Measurements from ENCODE around the gene DALRD3. TPM values are rescaled to one million over a fixed set of nuclear protein-coding genes. Genes with fewer than 3 reads are reported as not detected.

The DALRD3 gene
- total RNA-seq, 2 experiments from 2014 or later = 19.5 to 19.7 TPM

- H3K36me3 Mint-ChIP-seq (ENCODE audit: low read depth) = peaks cover 2% of the 10 kb centered on the region
- H3K27ac Mint-ChIP-seq = no peak overlapping the region
- no peak overlapping the region for H3K4me3 Mint-ChIP-seq
- H3K9me3 Mint-ChIP-seq = no peaks in the 10 kb centered on the region
- no peak for DNase-seq
- intact Hi-C loops (cut with micrococcal nuclease) = no loop called here
- CTCF ChIA-PET = interaction anchor here (1.1 kb wide), 1 partner anchor 11 kb away, joined by 3 read pairs; no protein-coding TSS in a partner anchor
- H3K27me3 Mint-ChIP-seq (ENCODE audit: low read depth) = no peaks in the 10 kb centered on the region
- peaks cover 11% of the 10 kb centered on the region for H3K4me1 Mint-ChIP-seq (ENCODE audit: low read depth)
These were observed 20.4 kb downstream of the DALRD3 start for GRCh38 chr3:48997714-48998637.

- CTCF ChIA-PET = interaction anchor here (1.1 kb wide), 1 partner anchor 11 kb away, joined by 3 read pairs; no protein-coding TSS in a partner anchor
- DNase-seq = no peak
- intact Hi-C loops (cut with micrococcal nuclease) = no loop called here
- Mint-ChIP-seq H3K27me3 (ENCODE audit: low read depth) (no peaks in the 10 kb centered on the region), H3K9me3 (no peaks in the 10 kb centered on the region), H3K36me3 (ENCODE audit: low read depth) (peaks cover 2% of the 10 kb centered on the region), H3K4me1 (ENCODE audit: low read depth) (peaks cover 11% of the 10 kb centered on the region), H3K4me3 (no peak overlapping the region), H3K27ac (no peak overlapping the region)
These were observed 21.2 kb downstream of the DALRD3 start for GRCh38 chr3:48997102-48997635.

DNA sequence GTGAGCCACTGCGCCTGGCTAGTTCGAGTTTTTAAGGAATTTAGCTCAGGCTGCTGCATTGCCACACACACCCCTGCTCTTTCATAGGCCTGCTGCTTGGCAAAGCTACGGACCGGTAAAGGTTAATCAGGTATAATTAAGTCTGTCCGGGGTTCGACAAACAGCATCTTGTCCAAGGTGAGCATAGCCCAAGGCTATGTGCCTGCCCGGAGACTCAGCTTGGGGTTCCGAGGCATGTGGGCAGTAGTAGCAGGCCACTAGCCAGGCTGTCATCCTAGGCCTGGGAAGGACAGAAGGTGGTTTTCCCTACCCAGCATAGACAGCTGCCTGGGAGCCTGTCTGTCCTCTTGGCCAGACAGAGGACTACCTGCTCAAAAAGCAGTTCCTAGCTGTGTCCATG is 21.7 kb downstream of the DALRD3 start:
- Mint-ChIP-seq H3K9me3 (no peaks in the 10 kb centered on the region), H3K4me1 (ENCODE audit: low read depth) (peaks cover 16% of the 10 kb centered on the region), H3K36me3 (ENCODE audit: low read depth) (peaks cover 5% of the 10 kb centered on the region), H3K27me3 (ENCODE audit: low read depth) (no peaks in the 10 kb centered on the region), H3K27ac (no peak overlapping the region), H3K4me3 (no peak overlapping the region)
- intact Hi-C loops (cut with micrococcal nuclease) = no loop called here
- CTCF ChIA-PET = interaction anchor here (0.6 to 1.1 kb wide), 2 partner anchors 8 to 12 kb away, joined by 3 to 4 read pairs; no protein-coding TSS in a partner anchor
- DNase-seq = no peak

GRCh38 chr3:48993834-48994233 is 24.5 kb downstream of the DALRD3 start:
- no peaks in the 10 kb centered on the region for H3K27me3 Mint-ChIP-seq (ENCODE audit: low read depth)
- peaks cover 32% of the 10 kb centered on the region for H3K4me1 Mint-ChIP-seq (ENCODE audit: low read depth)
- H3K27ac Mint-ChIP-seq = peak overlapping the region; percentile 53
- peaks cover 9% of the 10 kb centered on the region for H3K36me3 Mint-ChIP-seq (ENCODE audit: low read depth)
- H3K9me3 Mint-ChIP-seq = no peaks in the 10 kb centered on the region
- intact Hi-C loops (cut with micrococcal nuclease) = no loop called here
- H3K4me3 Mint-ChIP-seq = no peak overlapping the region
- no peak for DNase-seq
- CTCF ChIA-PET = no interaction called here

DNA sequence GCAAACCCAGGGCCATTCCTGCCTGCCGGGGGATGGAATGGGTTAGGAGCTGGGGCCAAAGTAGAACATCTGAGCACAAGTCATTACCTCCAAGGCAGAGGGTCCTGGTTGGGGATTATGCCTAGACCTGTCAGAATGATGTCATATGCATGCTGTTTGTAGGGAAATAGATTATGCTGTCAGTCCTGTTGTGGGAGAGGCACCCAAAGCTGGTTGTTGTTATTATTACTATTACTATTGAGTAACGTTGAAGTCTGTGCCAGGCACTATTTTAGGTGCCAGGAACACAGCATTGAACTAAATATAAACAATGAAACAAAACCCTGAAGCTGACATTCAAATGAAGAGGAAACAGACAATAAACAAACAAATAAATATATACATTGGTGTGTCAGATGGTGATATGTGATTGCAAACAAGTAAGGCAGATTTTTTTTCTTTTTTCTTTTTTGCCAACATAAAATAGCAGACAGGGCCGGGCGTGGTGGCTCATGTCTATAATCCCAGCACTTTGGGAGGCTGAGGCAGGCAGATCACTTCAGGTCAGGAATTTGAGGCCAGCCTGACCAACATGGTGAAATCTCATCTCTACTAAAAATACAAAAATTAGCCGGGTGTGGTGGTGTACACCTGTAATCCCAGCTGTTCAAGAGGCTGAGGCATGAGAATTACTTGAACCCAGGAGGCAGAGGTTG is 26.4 kb downstream of the DALRD3 start:
- no peak for DNase-seq
- H3K4me3 Mint-ChIP-seq = peak overlapping the region; percentile 94
- H3K27me3 Mint-ChIP-seq (ENCODE audit: low read depth) = no peaks in the 10 kb centered on the region
- intact Hi-C loops (cut with micrococcal nuclease) = no loop called here
- peaks cover 36% of the 10 kb centered on the region for H3K4me1 Mint-ChIP-seq (ENCODE audit: low read depth)
- peaks cover 9% of the 10 kb centered on the region for H3K36me3 Mint-ChIP-seq (ENCODE audit: low read depth)
- CTCF ChIA-PET = interaction anchor here (0.6 to 2.2 kb wide), 7 partner anchors 15 to 581 kb away, joined by 3 to 10 read pairs (median 3); partner anchors contain the start of genes NDUFAF3, QRICH1 and WDR6
- H3K9me3 Mint-ChIP-seq = no peaks in the 10 kb centered on the region
- H3K27ac Mint-ChIP-seq = peak overlapping the region; percentile 80

DNA sequence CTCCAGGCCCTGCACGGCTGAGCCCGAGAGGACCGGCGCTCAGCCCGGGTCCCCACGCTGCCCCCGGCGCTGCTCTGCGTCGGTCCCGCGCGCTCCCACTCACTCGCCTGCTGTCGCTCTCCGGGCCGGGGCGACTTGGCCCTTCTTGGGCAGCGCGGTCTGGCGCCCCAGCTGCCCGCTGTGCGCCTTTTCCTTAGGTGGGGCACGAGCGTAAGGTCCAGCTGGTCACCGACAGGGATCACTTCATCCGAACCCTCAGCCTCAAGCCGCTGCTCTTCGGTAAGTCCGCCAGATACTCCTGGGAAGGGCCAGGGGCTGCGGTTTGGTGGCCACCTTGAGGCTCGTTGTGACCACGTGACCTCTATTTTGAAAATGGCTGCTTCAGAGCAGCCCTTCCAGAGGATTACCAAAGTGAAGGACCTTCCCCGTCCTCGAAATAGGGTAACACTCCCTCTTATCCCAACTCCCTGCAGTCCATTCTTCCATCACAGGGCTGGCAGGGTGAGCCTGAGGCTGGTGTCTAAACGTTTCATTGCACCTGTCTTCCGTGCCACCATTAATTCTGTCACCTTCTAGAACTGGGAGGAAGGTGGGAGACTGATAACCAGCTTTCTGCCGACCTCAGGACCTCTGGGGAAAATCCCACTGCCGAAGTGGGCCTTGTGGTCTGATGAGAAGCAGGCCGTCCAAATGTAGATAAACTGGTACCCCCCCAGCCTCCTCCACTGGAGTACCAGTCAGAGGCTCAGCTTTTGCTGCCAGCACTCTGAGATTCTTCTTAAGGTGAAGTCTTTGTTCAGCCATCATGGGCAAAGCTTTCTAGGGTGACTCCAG is 27.5 kb downstream of the DALRD3 start:
- Mint-ChIP-seq H3K4me1 (ENCODE audit: low read depth) (peaks cover 38% of the 10 kb centered on the region), H3K36me3 (ENCODE audit: low read depth) (peaks cover 9% of the 10 kb centered on the region)

DNA sequence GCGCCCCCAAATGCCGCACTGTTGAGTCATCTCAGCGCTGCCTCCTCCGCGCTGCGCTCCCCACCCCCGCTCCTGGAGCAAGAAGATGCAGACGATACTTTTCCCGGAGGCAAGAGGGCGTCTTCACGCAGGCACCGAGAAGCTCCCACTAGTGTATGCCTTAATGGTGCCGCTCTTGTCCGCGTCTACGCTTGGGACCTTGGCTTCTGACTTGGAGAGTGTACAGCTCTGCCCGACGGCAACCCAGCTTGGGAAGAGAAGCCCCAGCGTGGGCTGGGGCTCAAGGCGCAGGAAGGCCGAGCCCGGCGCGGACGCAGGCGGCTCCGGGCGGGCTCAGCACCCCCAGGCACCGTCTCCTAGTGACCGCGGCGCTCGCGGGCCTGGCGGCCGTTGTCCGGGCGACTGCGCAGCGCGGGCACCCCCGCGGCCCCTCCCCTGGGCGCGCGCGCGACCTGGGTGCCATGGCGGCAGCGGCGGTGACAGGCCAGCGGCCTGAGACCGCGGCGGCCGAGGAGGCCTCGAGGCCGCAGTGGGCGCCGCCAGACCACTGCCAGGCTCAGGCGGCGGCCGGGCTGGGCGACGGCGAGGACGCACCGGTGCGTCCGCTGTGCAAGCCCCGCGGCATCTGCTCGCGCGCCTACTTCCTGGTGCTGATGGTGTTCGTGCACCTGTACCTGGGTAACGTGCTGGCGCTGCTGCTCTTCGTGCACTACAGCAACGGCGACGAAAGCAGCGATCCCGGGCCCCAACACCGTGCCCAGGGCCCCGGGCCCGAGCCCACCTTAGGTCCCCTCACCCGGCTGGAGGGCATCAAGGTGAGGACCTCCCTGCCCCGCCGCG is 28.4 kb downstream of the DALRD3 start, which contains the start of gene P4HTM:
P4HTM (plus strand) TSS at position 446 of the 840 bp plus-strand sequence; CDS start at position 462, 16 bp downstream.
- Mint-ChIP-seq H3K4me3 (peak within 1 kb of the TSS; percentile 94), H3K27me3 (ENCODE audit: low read depth) (no peaks in the 10 kb centered on the region), H3K9me3 (no peaks in the 10 kb centered on the region), H3K27ac (peak within 1 kb of the TSS; percentile 93), H3K36me3 (ENCODE audit: low read depth) (peaks cover 9% of the 10 kb centered on the region), H3K4me1 (ENCODE audit: low read depth) (peaks cover 36% of the 10 kb centered on the region)
- intact Hi-C loops (cut with micrococcal nuclease) = loop anchor here (1.0 to 2.0 kb wide), 4 partner anchors 17 to 287 kb away; partner anchors contain the start of genes ARIH2, C3orf62 and WDR6
- peak; percentile 88 for DNase-seq
- CTCF ChIA-PET = interaction anchor here (0.6 to 3.6 kb wide), 7 partner anchors 15 to 459 kb away, joined by 3 to 36 read pairs (median 5); partner anchors contain the start of genes NDUFAF3 and WDR6

More for the DNA sequence above, 27.5 kb downstream of the DALRD3 start:
- H3K27me3 Mint-ChIP-seq (ENCODE audit: low read depth) = no peaks in the 10 kb centered on the region
- peak overlapping the region; percentile 94 for H3K4me3 Mint-ChIP-seq
- no peaks in the 10 kb centered on the region for H3K9me3 Mint-ChIP-seq
- DNase-seq = peak; percentile 47
- intact Hi-C loops (cut with micrococcal nuclease) = no loop called here
- CTCF ChIA-PET = interaction anchor here (1.1 to 3.6 kb wide), 5 partner anchors 16 to 103 kb away, joined by 3 to 36 read pairs (median 9); partner anchors contain the start of genes NDUFAF3, QRICH1 and WDR6
- peak overlapping the region; percentile 93 for H3K27ac Mint-ChIP-seq

DNA sequence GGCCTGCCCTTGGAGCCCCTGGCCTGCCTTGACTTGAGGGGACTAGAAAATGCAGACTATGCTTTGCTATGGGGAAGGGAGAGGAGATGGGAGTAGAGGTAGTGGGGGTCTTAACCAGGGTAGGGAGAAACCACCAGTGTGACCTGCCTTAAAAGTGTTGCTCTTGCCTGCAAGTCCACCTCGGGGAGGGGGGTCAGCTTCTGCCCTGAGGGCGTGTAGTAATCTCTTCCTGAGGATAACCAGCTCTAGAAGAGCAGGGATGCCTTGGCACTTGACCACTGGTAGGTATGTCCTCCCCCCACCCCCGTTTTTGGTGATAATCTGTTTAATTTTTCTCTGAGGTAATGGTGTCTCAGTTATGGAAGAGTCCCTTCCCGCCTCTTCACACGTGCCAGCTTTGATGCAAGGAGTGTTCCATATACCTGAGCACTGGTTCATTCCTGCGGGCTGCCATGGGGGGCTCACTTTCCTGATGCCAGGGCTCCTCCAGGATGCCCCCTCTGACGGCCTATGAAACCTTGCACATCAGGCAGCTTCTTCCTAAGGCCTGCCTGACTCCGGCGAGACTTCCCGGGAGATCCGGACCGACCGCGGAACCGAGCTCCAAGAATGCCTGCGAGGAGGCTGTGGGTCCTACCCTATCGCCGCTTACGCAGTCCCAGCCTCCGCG is 29.1 kb downstream of the DALRD3 start:
- no peak for DNase-seq
- Mint-ChIP-seq H3K4me3 (peak overlapping the region; percentile 94), H3K9me3 (no peaks in the 10 kb centered on the region), H3K27ac (peak overlapping the region; percentile 93), H3K4me1 (ENCODE audit: low read depth) (peaks cover 35% of the 10 kb centered on the region), H3K36me3 (ENCODE audit: low read depth) (peaks cover 9% of the 10 kb centered on the region), H3K27me3 (ENCODE audit: low read depth) (no peaks in the 10 kb centered on the region)
- CTCF ChIA-PET = interaction anchor here (0.6 to 3.6 kb wide), 9 partner anchors 7 to 460 kb away, joined by 3 to 36 read pairs (median 4); partner anchors contain the start of genes NDUFAF3 and WDR6
- intact Hi-C loops (cut with micrococcal nuclease) = loop anchor here (1.0 to 2.0 kb wide), 4 partner anchors 18 to 288 kb away; partner anchors contain the start of genes ARIH2, C3orf62 and WDR6

DNA sequence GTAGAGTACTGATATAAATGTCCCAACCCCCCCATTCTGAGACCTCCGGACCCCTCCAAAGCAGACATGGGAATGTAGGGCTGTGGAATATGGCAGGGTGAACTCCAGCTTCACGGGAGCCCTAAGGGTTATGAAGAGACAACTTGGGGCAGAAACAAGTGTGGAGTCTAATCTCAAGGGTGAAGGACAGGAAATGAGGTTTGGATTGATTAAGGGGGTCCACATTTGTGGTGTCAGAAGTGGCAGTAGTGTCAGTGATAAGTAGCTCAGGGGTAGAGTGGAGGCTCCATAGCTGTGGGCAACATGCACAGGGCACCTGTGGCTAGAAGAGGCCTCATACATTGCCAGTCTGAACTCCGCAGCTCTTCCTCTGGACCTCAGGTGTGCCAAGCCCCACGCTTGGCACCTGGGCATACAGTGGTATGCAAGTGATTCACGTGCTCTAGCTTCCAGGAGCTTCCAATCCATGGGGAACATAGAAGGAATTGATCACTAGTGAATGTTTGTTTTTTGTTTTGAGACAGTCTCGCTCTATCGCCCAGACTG is 32.5 kb downstream of the DALRD3 start:
- H3K9me3 Mint-ChIP-seq = no peaks in the 10 kb centered on the region
- intact Hi-C loops (cut with micrococcal nuclease) = no loop called here

GRCh38 chr3:48984663-48985062 is 33.7 kb downstream of the DALRD3 start:
- intact Hi-C loops (cut with micrococcal nuclease) = no loop called here
- H3K27me3 Mint-ChIP-seq (ENCODE audit: low read depth) = no peaks in the 10 kb centered on the region

More for the DNA sequence above, 32.5 kb downstream of the DALRD3 start:
- DNase-seq = no peak
- Mint-ChIP-seq H3K4me3 (no peak overlapping the region), H3K36me3 (ENCODE audit: low read depth) (peaks cover 17% of the 10 kb centered on the region), H3K27me3 (ENCODE audit: low read depth) (no peaks in the 10 kb centered on the region), H3K4me1 (ENCODE audit: low read depth) (peaks cover 15% of the 10 kb centered on the region), H3K27ac (peak overlapping the region; percentile 1)
- CTCF ChIA-PET = interaction anchor here (0.7 to 3.0 kb wide), 5 partner anchors 21 to 254 kb away, joined by 3 to 18 read pairs (median 5); partner anchors contain the start of gene WDR6

More at GRCh38 chr3:48984663-48985062, 33.7 kb downstream of the DALRD3 start:
- peaks cover 14% of the 10 kb centered on the region for H3K4me1 Mint-ChIP-seq (ENCODE audit: low read depth)
- H3K27ac Mint-ChIP-seq = peak overlapping the region; percentile 55
- peaks cover 18% of the 10 kb centered on the region for H3K36me3 Mint-ChIP-seq (ENCODE audit: low read depth)
- H3K9me3 Mint-ChIP-seq = no peaks in the 10 kb centered on the region
- no peak overlapping the region for H3K4me3 Mint-ChIP-seq
- CTCF ChIA-PET = interaction anchor here (0.6 to 1.9 kb wide), 2 partner anchors 38 to 52 kb away, joined by 3 to 6 read pairs; partner anchors contain the start of gene NDUFAF3
- no peak for DNase-seq

All from activated naive CD4-positive, alpha-beta T cell treated with anti-CD3 and anti-CD28 coated beads for 36 hours (primary cell).